HG02938 (cell line): ENCODE results near the gene GPR137.
A peak's percentile ranks its signal among the peaks of the same experiment; 100 is the strongest.
"Not testable (repeated sequence)": the region's sequence is repeated elsewhere in the genome, so short reads cannot be mapped to it uniquely, and the experiment has no call there.

Experiments
- ATAC-seq: cut with Tn5 transposase; IDR thresholded peaks from one replicate; pipeline ENCODE4 v1.9.1; 2021; ENCODE audit warnings: mild to moderate bottlenecking, moderate library complexity; ENCODE audit not compliant: unreplicated experiment

The GPR137 gene

DNA sequence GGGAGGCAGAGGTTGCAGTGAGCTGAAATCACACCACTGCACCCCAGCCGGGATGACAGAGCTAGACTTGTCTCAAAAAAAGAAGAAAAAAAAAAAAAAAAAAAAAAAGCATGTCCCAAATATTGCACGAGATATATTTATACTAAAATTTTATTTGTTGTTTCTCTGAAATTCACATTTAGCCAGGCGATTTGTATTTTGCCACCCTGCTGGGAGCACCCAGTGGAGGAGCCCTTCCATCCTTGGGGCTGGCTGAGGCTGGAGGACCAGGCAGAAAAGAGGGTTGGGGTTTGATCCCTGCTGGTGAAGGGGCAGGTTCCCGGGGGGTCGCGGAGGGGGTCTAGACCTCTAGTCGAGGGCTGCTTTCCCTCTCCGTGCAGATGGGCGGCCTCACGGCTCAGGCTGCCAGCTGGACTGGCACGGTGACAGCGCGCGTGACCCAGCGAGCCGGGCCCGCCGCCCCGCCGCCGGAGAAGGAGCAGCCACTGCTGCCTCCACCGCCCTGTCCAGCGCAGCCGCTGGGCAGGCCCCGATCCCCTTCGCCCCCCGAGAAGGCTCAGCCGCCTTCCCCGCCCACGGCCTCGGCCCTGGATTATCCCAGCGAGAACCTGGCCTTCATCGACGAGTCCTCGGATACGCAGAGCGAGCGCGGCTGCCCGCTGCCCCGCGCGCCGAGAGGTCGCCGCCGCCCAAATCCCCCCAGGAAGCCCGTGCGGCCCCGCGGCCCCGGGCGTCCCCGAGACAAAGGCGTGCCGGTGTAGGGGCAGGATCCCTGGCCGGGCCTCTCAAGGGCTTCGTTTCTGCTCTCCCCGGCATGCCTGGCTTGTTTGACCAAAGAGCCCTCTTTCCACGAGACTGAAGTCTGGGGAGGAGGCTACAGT is 13.6 kb downstream of the GPR137 start:
- no peak for ATAC-seq

DNA sequence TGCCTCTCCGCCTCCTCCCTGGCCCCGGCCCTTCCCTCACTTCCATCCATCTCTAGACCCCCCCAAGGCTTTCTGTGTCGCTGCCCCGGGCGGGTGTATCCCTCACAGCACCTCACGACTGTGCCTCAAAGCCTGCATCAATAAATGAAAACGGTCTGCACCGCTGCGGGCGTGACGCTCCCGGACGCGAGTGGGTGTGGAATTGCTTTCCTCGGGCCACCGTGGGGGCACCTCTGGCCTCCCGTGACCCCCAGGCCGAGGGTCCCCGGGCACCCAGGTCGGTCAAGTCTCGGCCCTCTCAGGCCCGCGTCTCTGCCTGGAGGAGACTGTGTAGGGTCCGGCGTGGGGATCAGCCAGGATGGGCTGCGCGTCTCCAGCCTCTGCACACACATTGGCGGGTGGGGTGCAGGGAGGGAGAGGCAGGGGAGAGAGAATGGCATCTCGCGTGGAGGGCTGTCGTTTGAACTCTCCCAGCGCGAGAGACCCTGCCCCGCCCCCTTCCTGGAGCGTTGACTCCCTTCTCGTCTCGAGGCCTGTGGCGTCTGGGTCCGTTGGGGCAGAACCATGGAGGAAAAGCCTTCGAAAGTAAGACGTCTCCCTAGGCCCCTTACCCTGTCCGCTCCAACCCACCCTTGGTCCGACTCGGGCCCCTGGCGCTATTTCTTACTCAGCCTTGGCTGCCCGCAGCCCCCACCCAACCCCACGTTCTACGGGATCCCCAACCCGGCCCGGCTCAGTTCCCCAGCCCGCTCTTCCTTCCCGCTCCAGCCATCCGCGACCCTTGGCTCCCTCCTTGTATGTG is 14.4 kb downstream of the GPR137 start, which contains the start of gene CATSPERZ:
TSS of gene CATSPERZ (plus strand) at position 512 of the 802 bp plus-strand sequence. CDS start at position 565, 53 bp downstream.
- no peak for ATAC-seq

DNA sequence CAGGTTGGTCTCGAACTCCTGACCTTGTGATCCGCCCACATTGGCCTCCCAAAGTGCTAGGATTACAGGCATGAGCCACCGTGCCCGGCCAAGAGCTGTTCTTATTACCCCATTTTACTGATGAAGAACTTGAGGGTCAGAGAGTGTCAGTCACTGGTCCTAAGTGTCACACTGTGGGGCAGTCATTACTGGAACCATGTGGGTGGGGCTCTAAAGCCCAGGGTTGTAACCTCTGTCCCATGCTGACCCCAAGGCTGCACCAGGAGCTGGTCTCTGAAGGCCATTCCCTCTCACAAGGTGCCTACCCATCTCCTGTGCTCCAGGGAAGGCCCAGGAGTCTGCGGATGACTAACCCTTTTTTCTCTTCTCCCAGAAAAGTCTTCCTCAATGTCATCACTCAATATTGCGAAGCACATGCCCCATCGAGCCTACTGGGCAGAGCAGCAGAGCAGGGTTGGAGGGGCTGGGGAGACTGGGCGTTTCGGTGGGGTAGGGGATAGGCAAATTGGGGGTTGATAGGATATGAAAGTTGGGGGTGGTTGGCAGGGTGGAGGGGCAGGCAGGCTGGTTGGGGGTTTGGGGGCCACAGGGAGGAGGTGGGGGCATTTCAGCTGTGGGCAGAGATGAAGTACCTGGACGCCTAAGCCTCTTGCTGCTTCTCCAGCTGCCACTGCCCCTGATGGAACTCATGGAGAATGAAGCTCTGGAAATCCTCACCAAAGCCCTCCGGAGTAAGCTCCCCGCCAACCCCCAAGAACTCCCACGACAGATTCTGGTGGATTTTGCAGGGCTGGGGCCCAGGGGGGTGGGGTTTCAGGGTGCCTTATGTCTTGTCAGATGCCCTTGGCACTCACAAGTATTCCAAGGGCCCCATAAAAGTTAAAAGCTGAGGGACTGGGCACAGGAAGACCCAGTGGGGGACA is 17.7 kb downstream of the GPR137 start:
- no peak for ATAC-seq

DNA sequence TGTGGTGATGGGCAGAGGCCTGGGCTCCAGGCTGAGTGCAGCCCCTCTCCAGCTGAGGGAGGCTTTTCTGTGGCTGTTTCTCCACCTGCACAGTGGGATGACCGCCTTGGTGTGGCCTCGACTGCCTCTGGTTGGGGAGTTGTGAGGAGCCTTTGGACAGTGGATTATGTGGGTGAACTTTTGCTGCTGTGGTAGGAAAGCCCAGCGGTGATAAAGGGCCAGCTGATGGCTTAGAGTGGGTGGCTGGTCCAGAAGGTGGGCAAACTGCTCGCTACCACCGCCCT is 18.3 kb downstream of the GPR137 start:
- no peak for ATAC-seq

DNA sequence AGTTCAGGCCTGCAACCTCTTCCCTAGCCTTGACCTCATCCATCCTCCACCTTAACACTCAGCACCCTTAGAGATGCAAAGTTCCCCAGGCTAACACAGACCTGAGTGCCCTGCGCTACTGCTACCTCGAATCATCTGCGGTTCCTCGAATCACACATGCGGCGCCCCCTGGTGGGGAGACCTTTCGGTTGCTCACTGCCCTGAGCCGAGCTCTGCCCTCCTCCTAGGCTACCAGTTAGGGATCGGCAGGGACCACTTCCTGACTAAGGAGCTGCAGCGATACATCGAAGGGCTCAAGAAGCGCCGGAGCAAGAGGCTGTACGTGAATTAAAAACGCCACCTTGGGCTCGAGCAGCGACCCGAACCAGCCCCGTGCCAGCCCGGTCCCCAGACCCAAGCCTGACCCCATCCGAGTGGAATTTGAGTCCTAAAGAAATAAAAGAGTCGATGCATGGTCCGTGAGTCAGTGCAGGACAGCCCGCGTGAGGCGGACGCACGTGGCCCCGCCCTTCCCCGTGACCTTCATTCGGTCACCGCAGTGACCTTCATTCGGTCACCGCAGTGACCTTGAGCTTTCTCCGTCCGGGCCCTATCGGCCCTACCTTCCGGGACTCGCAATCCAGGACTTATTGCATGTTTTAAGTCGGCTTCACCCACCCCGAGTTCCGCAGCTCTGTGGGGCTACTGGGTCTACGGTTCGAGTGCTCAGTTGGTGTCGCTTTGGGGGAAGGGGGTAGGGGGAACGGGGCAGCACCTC is 18.8 kb downstream of the GPR137 start:
- peak; percentile 30 for ATAC-seq

DNA sequence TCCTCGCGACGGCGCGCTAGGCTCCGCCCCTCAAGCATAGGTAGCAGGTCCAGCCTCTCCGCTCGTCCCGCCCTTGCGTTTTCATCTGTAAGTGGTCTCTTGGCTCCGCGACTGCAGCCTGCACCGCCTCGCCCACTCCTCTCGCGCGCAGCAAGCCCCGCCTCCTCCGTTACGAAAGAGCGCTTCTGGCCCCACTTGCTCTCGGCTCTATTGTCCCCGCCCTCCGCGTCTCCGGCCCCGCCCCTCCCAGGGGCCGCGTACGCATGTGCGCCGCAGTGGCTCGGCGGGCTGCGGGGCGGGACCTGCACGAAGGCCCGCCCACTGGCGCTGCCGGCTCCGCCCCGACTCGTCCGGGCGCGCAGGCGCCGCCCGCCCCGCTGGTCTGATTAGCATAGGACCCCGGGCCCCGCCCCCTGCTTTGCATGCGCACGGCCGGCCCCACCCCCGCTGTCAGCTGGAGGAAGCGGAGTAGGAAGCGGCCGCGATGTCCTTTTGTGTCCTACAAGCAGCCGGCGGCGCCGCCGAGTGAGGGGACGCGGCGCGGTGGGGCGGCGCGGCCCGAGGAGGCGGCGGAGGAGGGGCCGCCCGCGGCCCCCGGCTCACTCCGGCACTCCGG is 19.5 kb downstream of the GPR137 start, which contains the start of gene ESRRA:
TSS of gene ESRRA (plus strand) at position 450 of the 616 bp plus-strand sequence. CDS start 1,656 bp downstream, outside the sequence.
- ATAC-seq = peak; percentile 66

DNA sequence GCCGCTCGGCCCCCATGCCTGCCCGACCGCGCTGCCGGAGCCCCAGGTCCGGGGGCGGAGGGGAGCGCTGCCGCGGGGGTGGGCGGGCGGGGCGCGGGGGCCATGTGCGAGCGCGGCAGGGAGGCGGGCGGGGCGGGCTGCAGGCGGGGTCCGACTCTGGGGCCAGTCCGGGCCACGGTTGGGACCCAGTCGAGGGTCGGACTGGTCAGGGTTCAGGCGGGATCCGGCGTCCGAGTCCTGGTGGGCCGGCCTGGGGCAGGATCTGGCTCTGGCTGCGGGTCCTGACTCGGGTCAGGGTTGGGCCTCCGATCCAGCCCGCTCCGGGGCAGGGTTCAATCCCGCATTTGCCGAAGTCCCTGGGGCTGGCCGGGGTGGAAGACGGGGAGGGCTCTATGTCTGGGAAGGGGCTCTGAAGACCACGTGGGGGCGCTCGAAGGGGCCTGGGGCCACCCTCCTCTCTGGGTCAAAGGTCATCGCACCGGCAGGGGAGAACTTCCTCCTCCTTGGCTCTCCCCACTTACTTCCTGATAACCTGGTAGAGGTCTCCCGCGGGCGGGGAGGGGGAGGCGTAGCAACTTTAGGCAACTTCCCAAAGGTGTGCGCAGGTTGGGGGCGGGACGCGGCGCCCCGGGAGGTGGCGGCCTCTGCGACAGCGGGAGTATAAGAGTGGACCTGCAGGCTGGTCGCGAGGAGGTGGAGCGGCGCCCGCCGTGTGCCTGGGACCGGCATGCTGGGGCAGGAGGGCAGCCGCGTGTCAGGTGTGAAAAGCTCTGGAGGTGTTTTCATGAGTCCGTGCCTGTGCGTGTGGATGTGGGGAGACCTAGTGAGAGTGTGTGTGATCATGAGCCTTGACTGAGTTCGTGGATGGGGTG is 20.3 kb downstream of the GPR137 start:
- peak; percentile 13 for ATAC-seq

DNA sequence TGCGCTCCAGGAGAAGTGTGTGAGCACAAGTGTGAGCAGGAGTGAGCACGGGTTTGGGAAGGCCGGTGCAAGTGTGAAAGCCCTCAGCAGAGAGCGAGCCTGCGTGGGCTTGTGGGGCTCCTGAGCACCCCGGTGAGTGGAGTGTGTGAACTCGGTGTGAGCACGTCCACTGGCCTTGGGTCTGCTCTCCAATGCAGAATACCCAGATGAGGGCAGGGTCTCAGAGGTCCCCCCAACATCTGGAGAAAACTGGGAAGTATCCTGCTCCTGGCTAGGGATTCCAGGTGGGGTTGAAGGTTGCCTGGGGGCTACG is 20.9 kb downstream of the GPR137 start:
- ATAC-seq = no peak

DNA sequence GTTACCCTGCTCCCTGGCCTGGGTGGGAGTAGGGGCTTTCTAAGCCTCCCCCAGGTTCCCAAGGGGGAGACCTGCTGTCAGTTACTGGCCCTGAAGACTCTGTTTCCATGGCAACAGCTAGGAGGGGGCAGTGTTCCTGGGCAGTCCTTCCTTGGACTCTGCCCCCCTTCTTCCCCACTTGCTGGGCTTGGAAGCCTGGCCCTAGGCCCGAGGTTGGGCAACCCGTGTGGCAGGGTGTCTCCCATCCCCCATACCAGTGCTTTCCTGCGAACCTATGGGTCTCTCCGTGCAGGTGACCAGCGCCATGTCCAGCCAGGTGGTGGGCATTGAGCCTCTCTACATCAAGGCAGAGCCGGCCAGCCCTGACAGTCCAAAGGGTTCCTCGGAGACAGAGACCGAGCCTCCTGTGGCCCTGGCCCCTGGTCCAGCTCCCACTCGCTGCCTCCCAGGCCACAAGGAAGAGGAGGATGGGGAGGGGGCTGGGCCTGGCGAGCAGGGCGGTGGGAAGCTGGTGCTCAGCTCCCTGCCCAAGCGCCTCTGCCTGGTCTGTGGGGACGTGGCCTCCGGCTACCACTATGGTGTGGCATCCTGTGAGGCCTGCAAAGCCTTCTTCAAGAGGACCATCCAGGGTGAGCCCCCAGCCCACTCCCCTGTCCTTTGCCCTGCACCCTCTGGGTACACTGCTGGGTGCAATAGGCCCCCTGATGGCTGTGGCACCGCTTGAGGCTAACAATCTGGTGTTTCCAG is 21.4 kb downstream of the GPR137 start:
- no peak for ATAC-seq

DNA sequence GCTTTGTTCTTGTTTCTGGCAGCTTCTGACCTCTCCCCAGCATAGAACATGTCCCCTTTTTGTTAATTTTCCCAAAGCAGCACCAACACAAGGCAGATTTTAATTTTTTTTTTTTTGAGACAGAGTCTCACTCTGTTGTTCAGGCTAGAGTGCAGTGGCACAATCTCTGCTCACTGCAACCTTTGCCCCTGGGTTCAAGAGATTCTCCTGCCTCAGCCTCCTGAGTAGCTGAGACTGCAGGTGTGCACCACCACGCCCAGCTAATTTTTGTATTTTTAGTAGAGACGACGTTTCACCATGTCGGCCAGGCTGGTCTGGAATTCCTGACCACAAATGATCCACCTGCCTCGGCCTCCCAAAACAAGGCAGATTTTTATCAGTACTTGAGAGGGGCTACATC is 22.1 kb downstream of the GPR137 start:
- not testable (repeated sequence) for ATAC-seq

DNA sequence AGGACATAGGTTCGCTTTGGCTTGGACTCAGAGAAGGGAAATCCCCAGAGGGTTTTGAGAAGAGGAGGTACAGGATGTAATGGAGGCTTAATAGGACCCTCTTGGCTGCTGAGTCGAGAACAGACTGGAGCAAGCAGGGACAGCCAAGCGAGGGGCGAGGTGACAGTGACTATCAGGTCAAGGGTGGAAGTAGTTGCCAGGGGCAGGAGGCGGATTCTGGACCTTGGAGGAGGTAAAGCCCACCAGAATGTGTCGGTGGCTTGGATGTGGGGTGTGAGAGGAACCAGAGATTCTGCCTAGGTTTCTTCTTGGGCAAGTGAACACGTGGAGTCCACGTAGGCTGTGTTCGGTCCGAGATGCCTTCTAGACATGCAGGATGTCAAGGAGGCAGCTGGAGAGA is 27.3 kb downstream of the GPR137 start:
- ATAC-seq = no peak

DNA sequence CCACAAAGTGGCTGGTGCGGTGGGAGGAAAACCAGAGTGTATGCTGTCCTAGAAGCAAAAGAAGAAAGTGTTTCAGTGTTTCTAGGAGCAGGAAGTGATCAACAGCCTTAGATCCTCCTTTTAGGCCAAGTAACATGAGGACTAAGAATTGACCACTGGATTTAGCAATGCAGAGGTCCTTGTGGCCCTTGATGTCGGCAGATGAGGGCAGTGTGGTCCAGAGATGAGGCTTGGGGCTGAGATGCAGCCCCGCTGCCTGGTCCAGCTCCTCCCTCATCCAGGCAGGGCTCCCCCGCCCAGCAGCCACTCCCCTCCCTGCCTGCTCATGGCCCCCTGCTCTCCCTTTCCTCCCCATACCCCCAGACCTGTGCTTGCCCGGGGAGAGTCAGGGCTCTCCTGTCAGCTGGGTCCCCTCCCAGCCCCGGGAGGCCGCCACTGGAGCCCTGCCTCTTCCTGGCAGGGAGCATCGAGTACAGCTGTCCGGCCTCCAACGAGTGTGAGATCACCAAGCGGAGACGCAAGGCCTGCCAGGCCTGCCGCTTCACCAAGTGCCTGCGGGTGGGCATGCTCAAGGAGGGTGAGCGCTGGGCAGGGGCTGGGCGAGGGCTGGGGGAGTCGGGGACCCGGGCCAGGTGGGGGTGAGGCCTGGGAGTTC is 28.0 kb downstream of the GPR137 start:
- no peak for ATAC-seq

DNA sequence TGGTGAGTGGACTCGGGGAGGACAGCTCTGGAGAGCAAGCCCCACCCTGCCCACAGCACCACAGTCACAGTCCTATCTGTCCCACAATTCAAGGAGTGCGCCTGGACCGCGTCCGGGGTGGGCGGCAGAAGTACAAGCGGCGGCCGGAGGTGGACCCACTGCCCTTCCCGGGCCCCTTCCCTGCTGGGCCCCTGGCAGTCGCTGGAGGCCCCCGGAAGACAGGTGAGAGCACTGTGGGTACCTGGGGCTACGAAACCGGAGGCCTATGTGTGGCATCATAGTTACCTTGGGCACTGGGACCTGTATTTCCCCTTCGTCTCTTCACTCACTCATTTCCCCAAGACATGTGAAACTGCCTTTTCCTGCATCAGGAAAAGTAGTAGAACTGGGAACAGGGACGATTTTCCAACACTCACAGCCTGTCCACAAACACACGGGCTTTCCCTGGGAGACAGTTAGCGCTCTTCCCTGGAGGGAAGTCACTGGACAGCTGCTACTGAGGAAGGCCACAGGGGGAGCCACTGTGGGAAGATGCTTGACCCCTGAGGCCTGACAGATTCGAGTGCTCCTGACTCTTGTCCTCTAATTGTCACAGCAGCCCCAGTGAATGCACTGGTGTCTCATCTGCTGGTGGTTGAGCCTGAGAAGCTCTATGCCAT is 28.6 kb downstream of the GPR137 start:
- ATAC-seq = no peak

DNA sequence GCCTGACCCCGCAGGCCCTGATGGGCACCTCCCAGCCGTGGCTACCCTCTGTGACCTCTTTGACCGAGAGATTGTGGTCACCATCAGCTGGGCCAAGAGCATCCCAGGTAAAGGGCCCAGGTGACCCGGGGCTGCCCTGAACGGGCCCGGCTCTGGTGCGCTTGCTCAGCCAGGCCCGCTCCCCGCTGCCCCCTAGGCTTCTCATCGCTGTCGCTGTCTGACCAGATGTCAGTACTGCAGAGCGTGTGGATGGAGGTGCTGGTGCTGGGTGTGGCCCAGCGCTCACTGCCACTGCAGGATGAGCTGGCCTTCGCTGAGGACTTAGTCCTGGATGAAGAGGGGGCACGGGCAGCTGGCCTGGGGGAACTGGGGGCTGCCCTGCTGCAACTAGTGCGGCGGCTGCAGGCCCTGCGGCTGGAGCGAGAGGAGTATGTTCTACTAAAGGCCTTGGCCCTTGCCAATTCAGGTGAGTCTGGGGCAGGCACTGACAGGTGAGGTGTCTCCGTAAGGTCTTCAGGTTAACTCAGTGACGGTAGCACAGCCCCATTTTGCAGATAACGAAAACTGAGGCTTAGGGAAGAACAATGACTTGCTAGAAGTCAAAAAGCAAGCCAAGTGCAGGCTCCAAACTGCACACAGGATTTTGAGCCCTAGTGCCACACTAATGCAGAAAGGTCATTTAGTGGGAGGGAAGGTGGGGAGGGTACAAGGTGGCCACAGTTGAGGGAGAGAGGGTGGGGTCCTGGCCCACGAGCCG is 29.3 kb downstream of the GPR137 start:
- no peak for ATAC-seq

DNA sequence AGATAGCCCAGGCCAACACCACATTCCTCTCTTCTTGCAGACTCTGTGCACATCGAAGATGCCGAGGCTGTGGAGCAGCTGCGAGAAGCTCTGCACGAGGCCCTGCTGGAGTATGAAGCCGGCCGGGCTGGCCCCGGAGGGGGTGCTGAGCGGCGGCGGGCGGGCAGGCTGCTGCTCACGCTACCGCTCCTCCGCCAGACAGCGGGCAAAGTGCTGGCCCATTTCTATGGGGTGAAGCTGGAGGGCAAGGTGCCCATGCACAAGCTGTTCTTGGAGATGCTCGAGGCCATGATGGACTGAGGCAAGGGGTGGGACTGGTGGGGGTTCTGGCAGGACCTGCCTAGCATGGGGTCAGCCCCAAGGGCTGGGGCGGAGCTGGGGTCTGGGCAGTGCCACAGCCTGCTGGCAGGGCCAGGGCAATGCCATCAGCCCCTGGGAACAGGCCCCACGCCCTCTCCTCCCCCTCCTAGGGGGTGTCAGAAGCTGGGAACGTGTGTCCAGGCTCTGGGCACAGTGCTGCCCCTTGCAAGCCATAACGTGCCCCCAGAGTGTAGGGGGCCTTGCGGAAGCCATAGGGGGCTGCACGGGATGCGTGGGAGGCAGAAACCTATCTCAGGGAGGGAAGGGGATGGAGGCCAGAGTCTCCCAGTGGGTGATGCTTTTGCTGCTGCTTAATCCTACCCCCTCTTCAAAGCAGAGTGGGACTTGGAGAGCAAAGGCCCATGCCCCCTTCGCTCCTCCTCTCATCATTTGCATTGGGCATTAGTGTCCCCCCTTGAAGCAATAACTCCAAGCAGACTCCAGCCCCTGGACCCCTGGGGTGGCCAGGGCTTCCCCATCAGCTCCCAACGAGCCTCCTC is 30.2 kb downstream of the GPR137 start:
- ATAC-seq = not testable (repeated sequence)
